Large intestine (tissue), 3 donors: ENCODE results near the gene EHD3. TPM values are rescaled to one million over a fixed set of nuclear protein-coding genes. Genes with fewer than 3 reads are reported as not detected.

Experiments used
- DNase-seq, 2 donors: peaks; one replicate each; pipeline versions ENCODE4 v3.0.0 to v3.0.0-alpha.2; 2013
- H3K27ac ChIP-seq: one replicate; pipeline ENCODE4 v1.5.1; 2013; ENCODE audit warnings: low read length
- H3K27me3 ChIP-seq: 2 replicates; pipeline ENCODE4 v1.6.1; 2013; ENCODE audit warnings: low read length; ENCODE audit not compliant: control insufficient read depth, insufficient read depth
- H3K36me3 ChIP-seq: 2 replicates; pipeline ENCODE4 v1.6.1; 2013; ENCODE audit warnings: low read length; ENCODE audit not compliant: control insufficient read depth, insufficient read depth
- H3K4me1 ChIP-seq: one replicate; pipeline ENCODE4 v1.6.1; 2013; ENCODE audit warnings: low read length; ENCODE audit not compliant: control insufficient read depth, insufficient read depth
- H3K4me3 ChIP-seq: one replicate; pipeline ENCODE4 v1.5.1; 2013; ENCODE audit warnings: low read length
- H3K9me3 ChIP-seq: one replicate; pipeline ENCODE4 v1.6.1; 2013; ENCODE audit warnings: mild to moderate bottlenecking, low read depth, low read length, moderate library complexity; ENCODE audit not compliant: control insufficient read depth
- WGBS: methylation state at CpG from one replicate; pipeline ENCODE4 v1.1.5; 2013; ENCODE audit warnings: low lambda C conversion rate; ENCODE audit not compliant: insufficient coverage; 5-methylcytosine and 5-hydroxymethylcytosine counted together
- polyA plus RNA-seq: library from polyadenylated mRNA; unstranded; fragments of 120-200 nt; gene quantifications from one replicate; pipeline ENCODE4 v1.2.1, GENCODE V29; 2013

EHD3 gene
- polyA plus RNA-seq, 1 donor: 3.9 TPM

DNA sequence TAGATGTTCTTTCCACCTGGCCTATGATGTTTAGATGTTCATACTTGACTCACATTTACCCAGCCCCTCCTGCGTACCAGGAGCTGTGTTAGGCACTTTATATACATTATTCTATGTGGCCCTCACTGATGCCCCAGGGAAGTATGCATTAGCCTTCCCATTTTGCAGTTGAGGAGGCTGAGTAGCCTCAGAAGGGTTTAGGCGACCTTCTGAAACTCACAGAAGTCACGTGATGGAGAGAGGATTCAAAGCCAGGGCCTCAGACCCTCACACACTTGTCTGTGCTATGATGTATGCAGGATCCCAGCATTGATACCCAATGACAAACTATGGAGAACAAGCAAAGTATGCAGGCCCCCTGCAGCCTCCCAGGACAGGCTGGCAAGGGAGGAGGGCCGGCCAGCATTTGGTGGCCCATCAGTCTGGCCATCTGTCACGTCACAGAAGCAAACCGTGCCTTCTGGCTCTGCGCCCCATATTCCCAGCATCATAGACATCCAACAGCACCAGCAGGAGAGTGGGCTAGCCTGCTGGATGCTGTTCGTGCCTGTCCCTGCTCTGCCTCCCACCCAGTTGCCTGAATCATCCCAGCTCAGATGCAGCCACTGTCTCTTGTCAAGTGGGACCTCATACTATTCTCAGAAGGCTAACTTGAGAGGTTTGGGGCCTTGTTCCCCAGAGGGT is 33.6 kb downstream of the EHD3 start:
- Histone ChIP-seq H3K4me1 (no peaks in the 10 kb centered on the region), H3K27me3 (no peaks in the 10 kb centered on the region), H3K27ac (no peak overlapping the region), H3K9me3 (no peaks in the 10 kb centered on the region), H3K4me3 (no peak overlapping the region), H3K36me3 (peaks cover 2% of the 10 kb centered on the region)
- DNase-seq: no peak
- no CpG with 5 or more reads among the region's 8 CpGs for WGBS

DNA sequence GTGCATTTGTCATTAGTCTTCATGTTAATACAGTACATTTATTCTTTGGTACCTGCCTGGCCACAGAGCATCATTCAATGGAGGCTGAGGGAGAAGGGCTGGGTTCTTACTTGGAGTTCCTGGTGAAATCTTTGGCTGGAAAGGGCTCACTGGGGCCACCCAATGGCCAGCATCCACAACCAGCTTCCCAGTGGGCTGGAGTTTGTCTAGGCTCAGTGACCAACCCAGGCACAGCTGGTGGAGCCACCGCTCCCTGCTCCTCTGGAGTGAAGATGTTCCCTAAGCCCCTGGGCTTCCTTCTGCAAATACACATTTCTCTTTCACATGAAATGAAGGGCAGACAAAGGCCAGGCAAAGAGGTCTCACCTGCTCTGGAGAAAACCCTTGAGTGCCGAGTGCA is 34.4 kb downstream of the EHD3 start:
- H3K36me3 ChIP-seq: peaks cover 2% of the 10 kb centered on the region

DNA sequence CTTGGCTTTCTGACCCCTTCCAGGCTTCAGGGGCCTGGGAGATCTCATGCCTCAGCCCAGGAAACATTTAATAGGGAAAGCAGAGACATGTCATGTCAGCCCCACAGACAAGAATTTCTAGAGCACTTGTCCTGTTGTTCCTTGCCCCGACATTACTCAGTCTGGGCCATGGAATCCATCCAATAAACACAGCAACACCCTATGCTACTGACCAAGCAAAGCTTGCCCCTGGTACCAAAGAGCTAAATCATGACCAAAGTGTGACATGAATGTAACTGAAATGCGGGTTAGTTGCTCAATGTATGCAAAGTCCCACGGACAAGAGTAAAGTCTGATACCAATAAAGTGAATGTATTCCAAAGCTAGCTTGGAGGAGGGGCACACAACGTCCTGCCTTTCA is 35.1 kb downstream of the EHD3 start:
- Histone ChIP-seq H3K36me3 (peaks cover 2% of the 10 kb centered on the region), H3K27me3 (no peaks in the 10 kb centered on the region), H3K4me3 (no peak overlapping the region), H3K27ac (no peak overlapping the region), H3K4me1 (no peaks in the 10 kb centered on the region), H3K9me3 (no peaks in the 10 kb centered on the region)
- no CpG with 5 or more reads among the region's 4 CpGs for WGBS
- peak in 1 of 2 donors; percentile 17 for DNase-seq

More for the DNA sequence above, 34.4 kb downstream of the EHD3 start:
- no CpG with 5 or more reads among the region's 2 CpGs for WGBS
- Histone ChIP-seq H3K4me3 (no peak overlapping the region), H3K27me3 (no peaks in the 10 kb centered on the region), H3K4me1 (no peaks in the 10 kb centered on the region), H3K9me3 (no peaks in the 10 kb centered on the region), H3K27ac (no peak overlapping the region)
- DNase-seq: no peak

DNA sequence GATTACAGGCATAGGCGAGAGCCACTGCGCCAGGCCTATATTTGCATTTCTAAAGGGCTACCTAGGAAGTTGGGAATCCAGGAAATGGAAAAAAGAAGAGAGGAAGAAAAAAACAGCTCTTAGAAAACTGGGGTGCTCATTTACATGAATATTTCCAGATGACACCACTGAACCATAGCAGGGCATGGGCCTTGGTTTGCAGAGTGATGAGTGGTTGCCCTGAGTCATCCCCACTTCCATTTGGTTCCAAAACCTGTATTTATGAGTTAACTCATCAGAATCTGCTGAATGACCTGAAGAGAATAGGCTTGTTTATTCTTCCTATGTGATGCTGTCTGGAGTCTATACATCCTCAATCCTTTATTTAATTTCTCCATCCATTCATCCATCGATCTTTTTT is 36.2 kb downstream of the EHD3 start:
- no peak for DNase-seq
- no CpG with 5 or more reads among the region's 3 CpGs for WGBS
- no peak overlapping the region for H3K4me3 ChIP-seq
- H3K27ac ChIP-seq: no peak overlapping the region
- peaks cover 2% of the 10 kb centered on the region for H3K36me3 ChIP-seq
- H3K27me3 ChIP-seq: no peaks in the 10 kb centered on the region
- H3K9me3 ChIP-seq: no peaks in the 10 kb centered on the region
- H3K4me1 ChIP-seq: no peaks in the 10 kb centered on the region

DNA sequence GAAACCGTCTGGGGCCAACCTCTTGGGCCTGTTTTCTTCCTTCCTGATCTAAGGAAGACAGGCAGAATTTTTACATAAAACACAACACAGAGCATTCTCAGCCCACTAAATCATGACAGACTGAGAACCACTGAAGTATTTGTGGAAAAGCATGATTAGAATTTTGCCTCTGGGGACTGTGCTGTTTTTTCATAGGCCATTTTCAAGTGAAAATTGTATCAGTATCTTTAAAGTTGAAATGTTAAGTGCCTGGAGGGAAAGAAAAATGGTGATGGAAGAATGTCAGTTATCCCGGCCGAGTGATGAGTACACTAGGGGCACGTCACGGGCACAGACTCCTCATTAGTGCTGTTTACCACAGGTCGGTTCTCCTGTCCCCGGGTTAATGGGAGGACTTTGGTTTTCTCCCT is 36.9 kb downstream of the EHD3 start:
- no peak for DNase-seq
- Histone ChIP-seq H3K36me3 (peaks cover under 1% of the 10 kb centered on the region), H3K4me3 (no peak overlapping the region), H3K9me3 (no peaks in the 10 kb centered on the region), H3K4me1 (no peaks in the 10 kb centered on the region), H3K27me3 (no peaks in the 10 kb centered on the region), H3K27ac (no peak overlapping the region)
- WGBS: 70% methylated on average over 2 of the region's 7 CpGs

DNA sequence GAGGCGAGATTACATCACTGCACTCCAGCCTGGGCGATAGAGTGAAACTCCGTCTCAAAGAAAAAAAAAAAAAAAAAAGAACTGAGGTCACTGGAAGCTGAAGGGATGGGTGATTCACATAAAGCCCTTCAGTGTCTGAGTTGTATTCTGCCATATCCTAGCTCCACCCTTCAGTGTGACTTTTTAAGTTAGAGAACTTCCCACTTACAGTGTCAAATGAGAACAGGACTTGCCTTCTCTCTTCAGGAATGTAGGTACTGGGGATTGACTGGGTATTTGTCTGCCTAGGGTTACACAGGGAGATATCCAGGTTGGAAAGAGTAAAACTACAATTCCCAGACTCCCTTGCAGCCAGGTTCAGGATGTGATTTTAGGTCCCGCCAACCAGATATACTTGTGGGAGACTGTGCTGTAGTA is 37.9 kb downstream of the EHD3 start:
- Histone ChIP-seq H3K36me3 (no peaks in the 10 kb centered on the region), H3K4me1 (no peaks in the 10 kb centered on the region), H3K9me3 (no peaks in the 10 kb centered on the region), H3K4me3 (no peak overlapping the region), H3K27ac (no peak overlapping the region), H3K27me3 (no peaks in the 10 kb centered on the region)
- WGBS: no CpG with 5 or more reads among the region's 4 CpGs
- DNase-seq: no peak

DNA sequence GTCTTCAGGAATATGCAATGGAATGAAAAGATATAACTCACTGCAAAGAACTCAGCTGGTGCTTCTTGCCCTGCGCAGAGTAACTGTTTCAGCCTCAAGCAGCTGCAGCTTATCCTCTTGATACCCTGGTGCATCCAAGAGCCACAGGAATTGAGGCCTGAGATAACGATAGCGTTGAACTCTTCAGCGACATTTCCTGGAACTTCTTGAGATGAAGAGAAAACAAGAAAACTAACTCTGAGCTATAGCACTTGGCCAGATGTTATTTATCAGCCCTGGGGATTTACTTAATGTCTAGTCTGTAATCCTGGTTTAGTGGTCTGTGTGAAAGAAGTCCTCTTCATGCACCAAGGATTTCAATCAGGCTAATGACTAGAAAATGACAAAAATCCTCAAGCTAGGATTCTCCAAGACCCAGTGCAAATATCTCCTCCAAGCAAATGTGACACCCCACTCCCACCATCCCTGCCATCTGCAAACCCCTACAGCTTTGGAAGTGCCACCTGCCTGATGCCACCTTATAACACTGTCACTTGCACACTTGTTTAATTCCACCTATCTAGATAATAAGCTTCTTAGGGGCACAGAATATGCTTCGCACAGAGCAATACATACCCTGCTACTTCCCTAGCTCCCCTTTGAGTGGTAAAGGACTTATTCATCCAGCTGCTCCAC is 40.6 kb downstream of the EHD3 start:
- no peaks in the 10 kb centered on the region for H3K9me3 ChIP-seq
- no peaks in the 10 kb centered on the region for H3K27me3 ChIP-seq
- WGBS: 60% methylated on average over 1 of the region's 5 CpGs
- no peak overlapping the region for H3K27ac ChIP-seq
- H3K4me3 ChIP-seq: no peak overlapping the region
- H3K4me1 ChIP-seq: peaks cover 5% of the 10 kb centered on the region
- H3K36me3 ChIP-seq: no peaks in the 10 kb centered on the region
- DNase-seq: peak in 1 of 2 donors; percentile 18

DNA sequence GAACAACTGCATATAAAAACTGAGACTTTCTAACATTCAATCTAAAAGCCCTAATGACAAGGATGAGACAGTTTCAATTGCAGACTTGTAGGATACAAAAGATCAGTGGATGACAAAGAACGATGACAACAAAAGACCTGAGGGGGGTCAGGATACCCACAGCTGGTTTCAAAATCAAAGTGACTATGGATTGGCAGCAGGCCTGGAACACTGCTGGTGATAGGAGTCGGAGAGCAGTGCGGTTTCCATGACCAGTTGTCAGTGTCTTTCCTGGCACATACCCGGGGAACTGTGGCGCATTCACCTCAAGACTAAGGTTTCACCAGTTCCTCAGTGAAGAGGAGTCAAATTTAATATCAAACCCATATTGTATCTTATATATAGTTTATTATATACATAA is 42.0 kb downstream of the EHD3 start:
- peaks cover 5% of the 10 kb centered on the region for H3K4me1 ChIP-seq
- H3K9me3 ChIP-seq: no peaks in the 10 kb centered on the region
- no peak for DNase-seq
- H3K4me3 ChIP-seq: no peak overlapping the region
- WGBS: 86% methylated on average over 1 of the region's 5 CpGs
- H3K27ac ChIP-seq: no peak overlapping the region
- H3K27me3 ChIP-seq: no peaks in the 10 kb centered on the region
- no peaks in the 10 kb centered on the region for H3K36me3 ChIP-seq

DNA sequence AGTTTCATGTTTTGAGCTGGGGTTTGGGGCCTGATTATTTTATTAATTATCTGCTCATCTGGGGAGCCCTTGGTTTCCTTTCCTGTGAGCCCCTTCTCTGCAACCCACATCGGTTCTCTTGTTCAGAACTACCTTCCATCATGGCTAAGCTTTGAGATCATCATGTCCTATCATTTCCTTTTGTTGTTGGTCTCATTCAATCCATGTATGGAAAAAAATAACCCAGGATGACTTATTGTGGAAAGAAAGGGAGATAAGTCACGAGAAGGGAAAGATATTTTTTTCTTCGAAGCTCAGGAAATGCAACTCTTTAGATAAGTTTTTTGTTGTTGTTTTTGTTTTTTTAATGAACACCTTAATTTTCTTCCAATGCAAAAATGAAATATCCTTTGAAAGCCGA is 43.7 kb downstream of the EHD3 start:
- DNase-seq: no peak
- Histone ChIP-seq H3K36me3 (no peaks in the 10 kb centered on the region), H3K4me1 (peaks cover 5% of the 10 kb centered on the region), H3K9me3 (no peaks in the 10 kb centered on the region), H3K4me3 (no peak overlapping the region), H3K27ac (no peak overlapping the region), H3K27me3 (no peaks in the 10 kb centered on the region)
- WGBS: 100% methylated on average over 3 of the region's 4 CpGs

DNA sequence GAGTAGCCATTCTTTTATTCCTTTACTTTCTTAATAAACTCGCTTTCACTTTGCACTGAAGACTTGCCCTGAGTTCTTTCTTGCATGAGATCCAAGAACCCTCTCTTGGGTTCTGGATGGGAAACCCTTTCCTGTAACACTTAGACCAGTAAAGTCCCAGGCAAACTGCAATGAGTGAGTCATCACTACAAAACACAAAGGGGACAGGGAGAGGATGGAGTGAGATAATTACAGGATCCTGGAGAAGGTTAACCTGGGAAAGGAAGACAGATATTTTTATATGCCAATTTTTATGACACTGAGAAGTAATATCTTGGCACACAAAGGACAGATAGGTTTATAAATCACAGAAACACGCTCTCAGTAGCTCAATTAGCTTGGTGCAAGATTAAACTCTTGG is 48.7 kb downstream of the EHD3 start:
- no peak for DNase-seq
- no peak overlapping the region for H3K4me3 ChIP-seq
- peaks cover 5% of the 10 kb centered on the region for H3K4me1 ChIP-seq
- no peak overlapping the region for H3K27ac ChIP-seq
- H3K9me3 ChIP-seq: no peaks in the 10 kb centered on the region
- no peaks in the 10 kb centered on the region for H3K27me3 ChIP-seq
- H3K36me3 ChIP-seq: no peaks in the 10 kb centered on the region
- WGBS: no CpG with 5 or more reads among the region's 2 CpGs
